PC-9 (cell line): ENCODE data around the gene CFAP73.

Source experiments
- CTCF ChIP-seq: fragments of 200-600 bp; sonication (generic); conservative IDR thresholded peaks from 2 replicates; pipeline ENCODE4 v1.6.1; 2017; ENCODE audit warnings: mixed run types, antibody characterized with exemption, mild to moderate bottlenecking, moderate library complexity
- EZH2 ChIP-seq: fragments of 200-600 bp; sonication (generic); IDR thresholded peaks from 2 replicates; pipeline ENCODE4 v1.8.0; 2017; ENCODE audit warnings: antibody characterized with exemption, low read depth

GRCh38 chr12:113101751-113102150 is 47.8 kb upstream of the CFAP73 start:
- TF ChIP-seq CTCF (no peak), EZH2 (no peak)
